Cardiac septum (tissue), 1 donor: ENCODE data around the gene HHAT. TPM values are rescaled to one million over a fixed set of nuclear protein-coding genes. Genes with fewer than 3 reads are reported as not detected.
"Not testable (repeated sequence)": the region's sequence is repeated elsewhere in the genome, so short reads cannot be mapped to it uniquely, and the experiment has no call there.

Experiments
- DNase-seq: peaks from one replicate; pipeline ENCODE4 v3.0.0-alpha.2; 2020; ENCODE audit warnings: low spot score
- intact Hi-C: fragments of 100-400 bp; cut with DNase I; formaldehyde crosslinking; loops from one replicate; pipeline ENCODE4 v1.14.0; 2022
- total RNA-seq: library from RNA; stranded (reverse); fragmentation: NEBNext Ultra II Directional; extraction: Animal tissue kit (Norgen Biotek cat#: 25700); gene quantifications from one replicate; pipeline ENCODE4 v1.2.1, GENCODE V29; 2021
- donor health status: DM: no; HTN: no; CAD: no.

The HHAT gene
- total RNA-seq, 1 donor from 2014 or later: 2.4 TPM

GRCh38 chr1:210377731-210378333 is 49.1 kb downstream of the HHAT start:
- intact Hi-C loops: no loop called here
- DNase-seq: no peak

- intact Hi-C loops: no loop called here
- DNase-seq: no peak
Measured at GRCh38 chr1:210378736-210379135, 50.0 kb downstream of the HHAT start.

- intact Hi-C loops: no loop called here
- DNase-seq: no peak
Measured at GRCh38 chr1:210381934-210382333, 53.2 kb downstream of the HHAT start.

- DNase-seq: no peak
- intact Hi-C loops: no loop called here
Measured at GRCh38 chr1:210384625-210385024, 55.9 kb downstream of the HHAT start.

- no peak for DNase-seq
- intact Hi-C loops: no loop called here
Measured at GRCh38 chr1:210385228-210385627, 56.5 kb downstream of the HHAT start.

GRCh38 chr1:210394281-210394821 is 65.6 kb downstream of the HHAT start:
- intact Hi-C loops: loop anchor here (10.0 kb wide), 1 partner anchor 160 kb away; the partner anchor contains the start of gene SERTAD4
- DNase-seq: no peak

DNA sequence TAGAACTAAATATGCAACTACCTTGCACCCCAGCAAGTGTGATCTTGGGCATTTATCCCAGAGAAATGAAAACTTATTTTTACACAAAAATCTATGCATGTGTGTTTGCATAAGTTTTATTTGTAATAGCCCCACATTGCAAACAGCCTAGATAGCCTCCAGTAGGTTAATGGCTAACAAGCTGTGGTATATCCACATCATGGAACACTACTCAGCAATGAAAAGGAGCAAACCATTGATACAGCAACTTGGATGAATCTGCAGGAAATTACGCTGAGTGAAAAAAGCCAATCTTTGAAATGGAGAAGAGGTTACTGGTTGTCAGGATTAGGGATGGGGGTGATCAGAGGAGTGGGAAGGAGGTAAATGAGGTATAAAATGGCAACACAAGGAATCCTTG is 67.8 kb downstream of the HHAT start:
- intact Hi-C loops: loop anchor here (10.0 kb wide), 1 partner anchor 162 kb away; the partner anchor contains the start of gene SERTAD4
- no peak for DNase-seq

- DNase-seq: no peak
- intact Hi-C loops: loop anchor here (10.0 kb wide), 1 partner anchor 162 kb away; the partner anchor contains the start of gene SERTAD4
Measured at GRCh38 chr1:210397252-210397651, 68.5 kb downstream of the HHAT start.

DNA sequence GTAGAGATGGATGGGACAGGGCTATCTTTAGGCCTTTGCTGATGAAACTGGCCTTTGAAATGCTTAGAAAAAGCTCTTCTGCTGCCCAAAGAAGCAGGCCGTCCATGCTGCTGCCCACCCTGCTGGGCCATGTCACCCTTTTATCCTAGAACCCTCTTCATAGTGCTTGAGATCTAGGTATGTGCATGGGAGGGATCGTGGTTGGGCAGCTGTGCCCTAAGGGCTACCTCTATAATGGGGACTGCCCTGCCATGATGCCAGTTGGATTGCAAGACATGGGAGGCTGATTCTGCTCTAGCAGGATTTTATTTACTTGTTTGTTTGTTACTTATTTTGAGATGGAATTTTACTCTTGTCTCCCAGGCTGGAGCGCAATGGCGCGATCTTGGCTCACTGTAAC is 69.0 kb downstream of the HHAT start:
- intact Hi-C loops: loop anchor here (10.0 kb wide), 1 partner anchor 163 kb away; the partner anchor contains the start of gene SERTAD4
- DNase-seq: no peak

DNA sequence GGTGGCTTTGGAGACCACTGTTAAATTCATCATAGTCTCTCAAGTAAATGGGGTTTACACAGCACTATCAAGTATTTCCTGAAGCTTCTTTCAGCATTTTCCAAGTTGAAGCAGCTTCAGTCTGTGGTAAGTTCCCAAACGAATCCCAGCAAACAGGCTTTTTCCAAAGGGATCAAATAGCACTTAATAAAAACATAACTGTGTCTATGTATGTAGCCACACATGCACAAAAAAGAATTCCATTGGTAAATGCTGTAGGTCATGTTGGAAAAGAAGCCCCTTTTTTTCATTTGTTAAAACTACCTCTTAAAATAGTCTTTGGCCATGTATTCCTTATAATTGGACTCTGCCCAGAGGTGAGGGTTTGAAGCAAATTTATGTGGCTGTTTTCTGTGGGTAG is 69.8 kb downstream of the HHAT start:
- intact Hi-C loops: loop anchor here (10.0 kb wide), 1 partner anchor 164 kb away; the partner anchor contains the start of gene SERTAD4

GRCh38 chr1:210400043-210400840 is 71.5 kb downstream of the HHAT start:
- intact Hi-C loops: loop anchor here (1.0 to 10.0 kb wide), 4 partner anchors 40 to 535 kb away; no protein-coding TSS in a partner anchor

More for the DNA sequence above, 69.8 kb downstream of the HHAT start:
- DNase-seq: no peak

GRCh38 chr1:210402560-210402959 is 73.9 kb downstream of the HHAT start:
- no peak for DNase-seq
- intact Hi-C loops: loop anchor here (5.0 to 10.0 kb wide), 2 partner anchors 90 to 538 kb away; no protein-coding TSS in a partner anchor

More at GRCh38 chr1:210400043-210400840, 71.5 kb downstream of the HHAT start:
- DNase-seq: no peak

GRCh38 chr1:210405316-210405715 is 76.6 kb downstream of the HHAT start:
- no peak for DNase-seq
- intact Hi-C loops: loop anchor here (10.0 kb wide), 1 partner anchor 541 kb away; no protein-coding TSS in a partner anchor

DNA sequence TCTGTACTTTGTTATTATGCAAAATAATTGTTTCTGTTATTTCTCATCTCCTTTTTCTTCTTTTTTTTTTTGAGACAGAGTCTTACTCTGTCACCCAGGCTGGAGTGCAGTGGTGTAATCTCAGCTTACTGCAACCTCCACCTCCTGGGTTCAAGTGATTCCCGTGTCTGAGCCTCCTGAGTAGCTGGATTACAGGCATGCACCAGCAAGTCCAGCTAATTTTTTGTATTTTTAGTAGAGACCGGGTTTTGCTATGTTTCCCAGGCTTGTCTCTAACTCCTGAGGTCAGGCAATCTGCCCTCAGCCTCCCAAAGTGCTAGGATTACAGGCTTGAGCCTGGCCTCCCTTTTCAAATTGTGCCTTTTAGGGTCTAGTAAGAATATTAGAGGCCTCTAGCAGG is 77.6 kb downstream of the HHAT start:
- intact Hi-C loops: loop anchor here (10.0 kb wide), 1 partner anchor 542 kb away; no protein-coding TSS in a partner anchor
- not testable (repeated sequence) for DNase-seq

- intact Hi-C loops: loop anchor here (1.0 to 10.0 kb wide), 2 partner anchors 543 to 727 kb away; partner anchors contain the start of gene KCNH1
- no peak for DNase-seq
Measured at GRCh38 chr1:210407207-210407886, 78.6 kb downstream of the HHAT start.

DNA sequence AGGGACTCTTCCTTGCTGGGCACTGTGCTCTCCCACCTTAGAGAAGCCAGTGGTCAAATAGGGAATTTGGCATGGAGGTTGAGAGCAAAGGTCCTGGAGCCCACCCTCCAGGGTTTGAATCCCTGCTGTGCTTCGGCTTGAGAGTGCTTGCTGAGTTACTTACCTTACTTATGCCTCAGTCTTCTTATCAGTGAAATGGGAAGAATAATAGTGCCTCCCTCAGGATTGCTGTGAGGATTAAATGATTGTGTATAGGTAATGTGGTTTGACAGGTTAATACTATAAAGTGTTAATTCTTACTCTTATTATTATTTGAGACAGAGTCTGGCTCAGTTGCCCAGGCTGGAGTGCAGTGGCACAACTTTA is 79.2 kb downstream of the HHAT start:
- DNase-seq: no peak
- intact Hi-C loops: loop anchor here (1.0 to 10.0 kb wide), 2 partner anchors 543 to 726 kb away; partner anchors contain the start of gene KCNH1

- no peak for DNase-seq
- intact Hi-C loops: no loop called here
Measured at GRCh38 chr1:210412240-210412639, 83.5 kb downstream of the HHAT start.

GRCh38 chr1:210413951-210414350 is 85.2 kb downstream of the HHAT start:
- intact Hi-C loops: no loop called here

GRCh38 chr1:210415846-210416448 is 87.2 kb downstream of the HHAT start:
- intact Hi-C loops: no loop called here

More at GRCh38 chr1:210413951-210414350, 85.2 kb downstream of the HHAT start:
- no peak for DNase-seq

More at GRCh38 chr1:210415846-210416448, 87.2 kb downstream of the HHAT start:
- no peak for DNase-seq
